ENCODE data around the gene RLN3.

RLN3 gene

GRCh38 chr19:14056741-14057356 lies 28.9 kb downstream of the RLN3 start:
- DNase-seq (ENCODE audit: insufficient read length, low spot score) (no peak), FAIRE-seq (no peak)
- no peak for TF ChIP-seq CTCF (IDR thresholded peaks at IDR 0.05; ENCODE audit: insufficient read depth, missing control alignments)

GRCh38 chr19:14058182-14059092 lies 30.5 kb downstream of the RLN3 start:
- no peak for FAIRE-seq
- TF ChIP-seq CTCF (IDR thresholded peaks at IDR 0.05; ENCODE audit: insufficient read depth, missing control alignments), result no peak
- DNase-seq (ENCODE audit: insufficient read length, low spot score), result no peak

GRCh38 chr19:14059093-14059480 lies 31.1 kb downstream of the RLN3 start:
- TF ChIP-seq CTCF (IDR thresholded peaks at IDR 0.05; ENCODE audit: insufficient read depth, missing control alignments), result peak; percentile 58
- no peak for DNase-seq (ENCODE audit: insufficient read length, low spot score)
- no peak for FAIRE-seq

- no peak for FAIRE-seq
- TF ChIP-seq CTCF (IDR thresholded peaks at IDR 0.05; ENCODE audit: insufficient read depth, missing control alignments), result no peak
- no peak for DNase-seq (ENCODE audit: insufficient read length, low spot score)
These were observed 31.8 kb downstream of the RLN3 start for GRCh38 chr19:14059652-14060155.

- DNase-seq (ENCODE audit: insufficient read length, low spot score) (no peak), FAIRE-seq (no peak)
- no peak for TF ChIP-seq CTCF (IDR thresholded peaks at IDR 0.05; ENCODE audit: insufficient read depth, missing control alignments)
These were observed 33.3 kb downstream of the RLN3 start for GRCh38 chr19:14061081-14061749.

GRCh38 chr19:14061751-14062557 lies 34.0 kb downstream of the RLN3 start, which contains the start of gene PALM3:
TSS of gene PALM3 (minus strand) at chr19:14062076. CDS start at chr19:14061980, 96 bp downstream.
- no peak for DNase-seq (ENCODE audit: insufficient read length, low spot score)
- no peak for FAIRE-seq
- TF ChIP-seq CTCF (IDR thresholded peaks at IDR 0.05; ENCODE audit: insufficient read depth, missing control alignments), result no peak

Measured in D721Med (cell line).